Measurements from ENCODE around the gene SETBP1.

Gene SETBP1

GRCh38 chr18:45107425-45107824, 426.7 kb downstream of the SETBP1 start (continued):
- TF ChIP-seq ZIC2 (tag by site-specific recombination; IDR thresholded peaks at IDR 0.05) = no peak
- TF ChIP-seq ZNF548 (tag by site-specific recombination; IDR thresholded peaks at IDR 0.05) = no peak
- no peak for TF ChIP-seq KLF1 (tag by site-specific recombination; IDR thresholded peaks at IDR 0.05)

GRCh38 chr18:45108754-45109153, 428.1 kb downstream of the SETBP1 start:
- no peak overlapping the region for H3K27ac ChIP-seq (ENCODE audit: extremely low read depth, low read depth, low read length)
- no peak overlapping the region for H3K4me3 ChIP-seq (ENCODE audit: low read depth, low read length)
- no peaks in the 10 kb centered on the region for H3K9me3 ChIP-seq (ENCODE audit: control insufficient read depth, insufficient read depth, low read depth, low read length)
- H3K4me1 ChIP-seq (ENCODE audit: control insufficient read depth, insufficient read depth, low read length) = no peaks in the 10 kb centered on the region
- TF ChIP-seq ZNF585B (tag by site-specific recombination; IDR thresholded peaks at IDR 0.05) (no peak), GLI4 (tag by site-specific recombination; IDR thresholded peaks at IDR 0.05) (no peak), SP7 (tag by site-specific recombination; IDR thresholded peaks at IDR 0.05) (no peak), ZNF350 (tag by site-specific recombination; IDR thresholded peaks at IDR 0.05) (no peak), ZNF501 (tag by site-specific recombination; IDR thresholded peaks at IDR 0.05) (no peak), ZBTB17 (tag by site-specific recombination; IDR thresholded peaks at IDR 0.05) (no peak), PRDM2 (tag by site-specific recombination; IDR thresholded peaks at IDR 0.05; ENCODE audit: borderline replicate concordance) (no peak), HOXD13 (CRISPR knock-in tag; IDR thresholded peaks at IDR 0.05; ENCODE audit: borderline replicate concordance) (no peak), ZNF416 (tag by site-specific recombination; IDR thresholded peaks at IDR 0.05) (no peak), ZNF37A (tag by site-specific recombination; IDR thresholded peaks at IDR 0.05) (no peak), IKZF3 (tag by site-specific recombination; IDR thresholded peaks at IDR 0.05) (no peak), ZNF214 (tag by site-specific recombination; IDR thresholded peaks at IDR 0.05; ENCODE audit: borderline replicate concordance) (no peak), SCRT1 (tag by site-specific recombination; IDR thresholded peaks at IDR 0.05; ENCODE audit: borderline replicate concordance) (no peak), ZNF354C (tag by site-specific recombination; IDR thresholded peaks at IDR 0.05; ENCODE audit: borderline replicate concordance, low read depth) (no peak), ZBTB21 (tag by site-specific recombination; IDR thresholded peaks at IDR 0.05) (no peak), TCF7L2 (IDR thresholded peaks at IDR 0.05; ENCODE audit: borderline replicate concordance, low read depth, low read length) (no peak), ZNF837 (tag by site-specific recombination; IDR thresholded peaks at IDR 0.05) (no peak)
- TF ChIP-seq, protein P1, sequence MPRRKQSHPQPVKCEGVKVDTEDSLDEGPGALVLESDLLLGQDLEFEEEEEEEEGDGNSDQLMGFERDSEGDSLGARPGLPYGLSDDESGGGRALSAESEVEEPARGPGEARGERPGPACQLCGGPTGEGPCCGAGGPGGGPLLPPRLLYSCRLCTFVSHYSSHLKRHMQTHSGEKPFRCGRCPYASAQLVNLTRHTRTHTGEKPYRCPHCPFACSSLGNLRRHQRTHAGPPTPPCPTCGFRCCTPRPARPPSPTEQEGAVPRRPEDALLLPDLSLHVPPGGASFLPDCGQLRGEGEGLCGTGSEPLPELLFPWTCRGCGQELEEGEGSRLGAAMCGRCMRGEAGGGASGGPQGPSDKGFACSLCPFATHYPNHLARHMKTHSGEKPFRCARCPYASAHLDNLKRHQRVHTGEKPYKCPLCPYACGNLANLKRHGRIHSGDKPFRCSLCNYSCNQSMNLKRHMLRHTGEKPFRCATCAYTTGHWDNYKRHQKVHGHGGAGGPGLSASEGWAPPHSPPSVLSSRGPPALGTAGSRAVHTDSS (tag by site-specific recombination; IDR thresholded peaks at IDR 0.05) = no peak
- TF ChIP-seq, protein P2, sequence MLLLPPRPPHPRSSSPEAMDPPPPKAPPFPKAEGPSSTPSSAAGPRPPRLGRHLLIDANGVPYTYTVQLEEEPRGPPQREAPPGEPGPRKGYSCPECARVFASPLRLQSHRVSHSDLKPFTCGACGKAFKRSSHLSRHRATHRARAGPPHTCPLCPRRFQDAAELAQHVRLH (tag by site-specific recombination; IDR thresholded peaks at IDR 0.05) = no peak
- ChIA-PET POLR2A (no interaction called here), CTCF (no interaction called here)
- H3K36me3 ChIP-seq (ENCODE audit: control insufficient read depth in 2 of 2, insufficient read depth in 1 of 2, low read length in 2 of 2) = no peaks in the 10 kb centered on the region
